WTC11 (cell line): ENCODE measurements around the gene TTC39B. TPM values are rescaled to one million over a fixed set of nuclear protein-coding genes. Genes with fewer than 3 reads are reported as not detected.

Experiments
- ATAC-seq: fragments of 200-7000 bp; cut with Tn5 transposase; 2 replicates; pipeline ENCODE4 v1.10.0; 2021; ENCODE audit warnings: mild to moderate bottlenecking, moderate library complexity
- CTCF ChIA-PET: fragments of 300-600 bp; sonication (Branson Sonifier 250); formaldehyde crosslinking; loops from one replicate; lab custom pipeline; 2021; ENCODE audit warnings: antibody characterized with exemption; lab: Charles Lee
- POLR2A ChIA-PET: fragments of 350-600 bp; sonication (Branson Sonifier 250); formaldehyde crosslinking; loops from one replicate; lab custom pipeline; 2021; ENCODE audit warnings: antibody characterized with exemption; lab: Charles Lee
- DNase-seq: peaks from one replicate; pipeline ENCODE4 v3.0.0; 2021; ENCODE audit warnings: low spot score
- H3K27ac Mint-ChIP-seq: 2 replicates; pipeline ENCODE4 v1.8.0; 2021; ENCODE audit warnings: mixed read lengths
- H3K27me3 Mint-ChIP-seq: 2 replicates; pipeline ENCODE4 v1.8.0; 2021; ENCODE audit warnings: low read depth, mild to moderate bottlenecking, moderate library complexity, mixed read lengths
- H3K36me3 Mint-ChIP-seq: 2 replicates; pipeline ENCODE4 v1.8.0; 2021; ENCODE audit warnings: mixed read lengths
- H3K4me1 Mint-ChIP-seq: 2 replicates; pipeline ENCODE4 v1.8.0; 2022; ENCODE audit warnings: mixed read lengths
- H3K4me3 Mint-ChIP-seq: 2 replicates; pipeline ENCODE4 v1.8.0; 2021; ENCODE audit warnings: mild to moderate bottlenecking, moderate library complexity, mixed read lengths
- H3K9me3 Mint-ChIP-seq: 2 replicates; pipeline ENCODE4 v1.8.0; 2021; ENCODE audit warnings: mixed read lengths
- AFF4 ChIP-seq: sonication (generic); formaldehyde crosslinking; IDR thresholded peaks from 2 replicates; pipeline ENCODE4 v1.8.1; 2023; ENCODE audit warnings: mild to moderate bottlenecking, missing genetic modification reagents, borderline replicate concordance
- E2F1 ChIP-seq: sonication (generic); formaldehyde crosslinking; IDR thresholded peaks from 2 replicates; pipeline ENCODE4 v1.8.0; 2022; ENCODE audit warnings: mild to moderate bottlenecking, missing genetic modification reagents
- E2F5 ChIP-seq: sonication (generic); formaldehyde crosslinking; IDR thresholded peaks from 2 replicates; pipeline ENCODE4 v1.8.1; 2022; ENCODE audit warnings: mild to moderate bottlenecking, moderate library complexity, missing genetic modification reagents
- ESRRA ChIP-seq: sonication (generic); formaldehyde crosslinking; IDR thresholded peaks from 2 replicates; pipeline ENCODE4 v1.8.1; 2022; ENCODE audit warnings: mild to moderate bottlenecking, missing genetic modification reagents, borderline replicate concordance
- FOXJ3 ChIP-seq: sonication (generic); formaldehyde crosslinking; IDR thresholded peaks from 2 replicates; pipeline ENCODE4 v1.9.0; 2021; ENCODE audit warnings: missing genetic modification reagents, mild to moderate bottlenecking, borderline replicate concordance
- FOXK1 ChIP-seq: sonication (generic); formaldehyde crosslinking; IDR thresholded peaks from 2 replicates; pipeline ENCODE4 v1.8.0; 2022; ENCODE audit warnings: mild to moderate bottlenecking, moderate library complexity, missing genetic modification reagents
- IRF2 ChIP-seq: sonication (generic); formaldehyde crosslinking; IDR thresholded peaks from 2 replicates; pipeline ENCODE4 v1.8.0; 2022; ENCODE audit warnings: low read depth, missing genetic modification reagents, borderline replicate concordance
- MLX ChIP-seq: sonication (generic); formaldehyde crosslinking; IDR thresholded peaks from 2 replicates; pipeline ENCODE4 v1.8.1; 2023; ENCODE audit warnings: mild to moderate bottlenecking, missing genetic modification reagents, moderate library complexity
- NFATC4 ChIP-seq: fragments of 250-450 bp; sonication (Bioruptor Pico); IDR thresholded peaks from 2 replicates; pipeline ENCODE4 v1.9.0; 2021; ENCODE audit warnings: mild to moderate bottlenecking
- NFE2L1 ChIP-seq: sonication (generic); formaldehyde crosslinking; IDR thresholded peaks from 2 replicates; pipeline ENCODE4 v1.8.1; 2023; ENCODE audit warnings: missing genetic modification reagents
- NR2C2 ChIP-seq: sonication (generic); formaldehyde crosslinking; IDR thresholded peaks from 2 replicates; pipeline ENCODE4 v1.8.0; 2022; ENCODE audit warnings: mild to moderate bottlenecking, missing genetic modification reagents
- PRDM15 ChIP-seq: sonication (generic); formaldehyde crosslinking; IDR thresholded peaks from 2 replicates; pipeline ENCODE4 v1.8.0; 2022; ENCODE audit warnings: missing genetic modification reagents
- RELA ChIP-seq: sonication (generic); formaldehyde crosslinking; IDR thresholded peaks from 2 replicates; pipeline ENCODE4 v1.8.1; 2022; ENCODE audit warnings: missing genetic modification reagents, mild to moderate bottlenecking, borderline replicate concordance
- SMAD3 ChIP-seq: sonication (generic); formaldehyde crosslinking; IDR thresholded peaks from 2 replicates; pipeline ENCODE4 v1.8.0; 2022; ENCODE audit warnings: missing genetic modification reagents, mild to moderate bottlenecking, borderline replicate concordance
- STAT6 ChIP-seq: sonication (generic); formaldehyde crosslinking; conservative IDR thresholded peaks from 2 replicates; pipeline ENCODE4 v1.8.1; 2023; ENCODE audit warnings: mild to moderate bottlenecking, low read depth, missing genetic modification reagents, moderate library complexity
- TCF7 ChIP-seq: sonication (generic); formaldehyde crosslinking; IDR thresholded peaks from 2 replicates; pipeline ENCODE4 v1.8.0; 2022; ENCODE audit warnings: mild to moderate bottlenecking, low read depth, missing genetic modification reagents, moderate library complexity
- TEAD1 ChIP-seq: sonication (generic); formaldehyde crosslinking; IDR thresholded peaks from 2 replicates; pipeline ENCODE4 v1.8.0; 2022; ENCODE audit warnings: mild to moderate bottlenecking, missing genetic modification reagents
- ZMAT4 ChIP-seq: fragments of 250-450 bp; sonication (Bioruptor Pico); IDR thresholded peaks from 2 replicates; pipeline ENCODE4 v1.9.0; 2021; ENCODE audit warnings: mild to moderate bottlenecking
- ZNF121 ChIP-seq: sonication (generic); formaldehyde crosslinking; IDR thresholded peaks from 2 replicates; pipeline ENCODE4 v1.8.0; 2023; ENCODE audit warnings: missing genetic modification reagents
- ZNF219 ChIP-seq: sonication (generic); formaldehyde crosslinking; IDR thresholded peaks from 2 replicates; pipeline ENCODE4 v1.8.0; 2023; ENCODE audit warnings: missing genetic modification reagents, mild to moderate bottlenecking, borderline replicate concordance
- ZNF232 ChIP-seq: sonication (generic); formaldehyde crosslinking; IDR thresholded peaks from 2 replicates; pipeline ENCODE4 v1.8.0; 2022; ENCODE audit warnings: mild to moderate bottlenecking, missing genetic modification reagents
- ZNF317 ChIP-seq: sonication (generic); formaldehyde crosslinking; IDR thresholded peaks from 2 replicates; pipeline ENCODE4 v1.8.1; 2023; ENCODE audit warnings: low read depth, mild to moderate bottlenecking, moderate library complexity, missing genetic modification reagents, borderline replicate concordance
- total RNA-seq: library from RNA; stranded (reverse); gene quantifications from 3 replicates; pipeline ENCODE4 v1.2.3, GENCODE V29; 2021

Gene TTC39B
- total RNA-seq, 1 experiment from 2014 or later, result 12.5 TPM

- TF ChIP-seq AFF4 (CRISPR knock-in tag) (no peak), NFE2L1 (CRISPR knock-in tag) (no peak), ZNF317 (CRISPR knock-in tag) (no peak), IRF2 (no peak), ESRRA (CRISPR knock-in tag) (no peak), ZMAT4 (CRISPR knock-in tag) (no peak), FOXK1 (no peak), PRDM15 (no peak), STAT6 (no peak), ZNF121 (CRISPR knock-in tag) (no peak), ZNF232 (CRISPR knock-in tag) (no peak), SMAD3 (no peak), FOXJ3 (no peak), TEAD1 (CRISPR knock-in tag) (no peak)
Observed at GRCh38 chr9:15153961-15154360, 153.1 kb downstream of the TTC39B start (continued).

GRCh38 chr9:15150939-15151338, 156.1 kb downstream of the TTC39B start:
- Mint-ChIP-seq H3K4me1 (peaks cover 12% of the 10 kb centered on the region), H3K27ac (no peak overlapping the region), H3K36me3 (no peaks in the 10 kb centered on the region), H3K4me3 (no peak overlapping the region), H3K9me3 (0 out of 2 replicates have a peak, but pooled peaks cover 4% of the 10 kb centered on the region), H3K27me3 (no peaks in the 10 kb centered on the region)
- CTCF ChIA-PET, result no interaction called here
- POLR2A ChIA-PET, result no interaction called here
- ATAC-seq (no peak), DNase-seq (no peak)
- TF ChIP-seq ZNF219 (CRISPR knock-in tag), result no peak
- TF ChIP-seq STAT6, result no peak
- no peak for TF ChIP-seq NFATC4
- no peak for TF ChIP-seq MLX (CRISPR knock-in tag)
- TF ChIP-seq RELA (CRISPR knock-in tag), result no peak
- no peak for TF ChIP-seq E2F5 (CRISPR knock-in tag)
- TF ChIP-seq E2F1, result no peak
- no peak for TF ChIP-seq NR2C2 (CRISPR knock-in tag)
- TF ChIP-seq FOXJ3, result no peak
- TF ChIP-seq TCF7 (CRISPR knock-in tag), result no peak
- no peak for TF ChIP-seq TEAD1 (CRISPR knock-in tag)
